GM23338 (cell line): ENCODE data around the gene BTBD9. TPM values are rescaled to one million over a fixed set of nuclear protein-coding genes. Genes with fewer than 3 reads are reported as not detected.

Source experiments
- ATAC-seq: fragments of 200-7000 bp; cut with Tn5 transposase; 3 replicates; pipeline ENCODE4 v1.9.1; 2020
- DNase-seq: peaks from one replicate; pipeline ENCODE4 v3.0.0-alpha.2; 2015; ENCODE audit warnings: low spot score
- H2AFZ ChIP-seq: fragments of 200-600 bp; sonication (generic); 2 replicates; pipeline ENCODE4 v1.8.0; 2016; ENCODE audit warnings: antibody characterized with exemption, mild to moderate bottlenecking, moderate library complexity
- H3F3A ChIP-seq: fragments of 200-600 bp; sonication (generic); replicated peaks from 2 replicates; pipeline ENCODE4 v1.8.0; 2017; ENCODE audit warnings: antibody characterized with exemption, mixed run types, low read depth
- H3K27ac ChIP-seq: fragments of 200-600 bp; sonication (generic); 2 replicates; pipeline ENCODE4 v1.6.1; 2016; ENCODE audit warnings: low read depth
- H3K27me3 ChIP-seq: fragments of 200-600 bp; sonication (generic); 2 replicates; pipeline ENCODE4 v1.8.0; 2016; ENCODE audit warnings: mild to moderate bottlenecking, mixed run types, moderate library complexity; ENCODE audit not compliant: insufficient read depth
- H3K36me3 ChIP-seq: fragments of 200-600 bp; sonication (generic); 2 replicates; pipeline ENCODE4 v1.8.0; 2016; ENCODE audit warnings: mild to moderate bottlenecking; ENCODE audit not compliant: insufficient read depth
- H3K4me1 ChIP-seq: fragments of 200-600 bp; sonication (generic); 2 replicates; pipeline ENCODE4 v1.8.0; 2016; ENCODE audit warnings: mild to moderate bottlenecking, moderate library complexity; ENCODE audit not compliant: insufficient read depth
- H3K4me2 ChIP-seq: fragments of 200-600 bp; sonication (generic); 2 replicates; pipeline ENCODE4 v1.7.1; 2017; ENCODE audit warnings: mixed run types
- H3K4me3 ChIP-seq: fragments of 200-600 bp; sonication (generic); 2 replicates; pipeline ENCODE4 v1.6.1; 2016; ENCODE audit warnings: mixed run types
- H3K79me2 ChIP-seq: fragments of 200-600 bp; sonication (generic); replicated peaks from 2 replicates; pipeline ENCODE4 v1.8.0; 2017; ENCODE audit warnings: mild to moderate bottlenecking; ENCODE audit not compliant: insufficient read depth
- H3K9me2 ChIP-seq: fragments of 200-600 bp; sonication (generic); 2 replicates; pipeline ENCODE4 v1.8.0; 2017; ENCODE audit not compliant: insufficient read depth
- H4K20me1 ChIP-seq: fragments of 200-600 bp; sonication (generic); replicated peaks from 2 replicates; pipeline ENCODE4 v1.8.0; 2017; ENCODE audit warnings: mild to moderate bottlenecking; ENCODE audit not compliant: insufficient read depth
- H3K27ac Mint-ChIP-seq: 2 replicates; pipeline ENCODE4 v1.8.0; 2020; ENCODE audit warnings: inconsistent platforms, mild to moderate bottlenecking, moderate library complexity, mixed read lengths
- H3K27me3 Mint-ChIP-seq: 3 replicates; pipeline ENCODE4 v1.8.0; 2022; ENCODE audit warnings: low read depth, mild to moderate bottlenecking, moderate library complexity, mixed read lengths, inconsistent platforms; ENCODE audit not compliant: insufficient read depth, poor library complexity
- H3K36me3 Mint-ChIP-seq: 3 replicates; pipeline ENCODE4 v1.8.0; 2021; ENCODE audit warnings: low read depth, mild to moderate bottlenecking, inconsistent platforms, moderate library complexity, mixed read lengths
- H3K4me1 Mint-ChIP-seq: 3 replicates; pipeline ENCODE4 v1.8.0; 2020; ENCODE audit warnings: mild to moderate bottlenecking, inconsistent platforms, mixed read lengths
- H3K4me3 Mint-ChIP-seq: 3 replicates; pipeline ENCODE4 v1.8.0; 2021; ENCODE audit warnings: moderate library complexity, mild to moderate bottlenecking, inconsistent platforms, mixed read lengths
- H3K9me3 Mint-ChIP-seq: 3 replicates; pipeline ENCODE4 v1.8.0; 2020; ENCODE audit warnings: moderate library complexity, mild to moderate bottlenecking, inconsistent platforms, mixed read lengths
- ETS1 ChIP-seq: IDR thresholded peaks from 2 replicates; pipeline ENCODE4 v1.6.1; 2016; ENCODE audit warnings: antibody characterized with exemption
- EZH2phosphoT487 ChIP-seq: fragments of 200-600 bp; sonication (generic); IDR thresholded peaks from one replicate; pipeline ENCODE4 v1.8.1; 2018; ENCODE audit warnings: antibody characterized with exemption; ENCODE audit not compliant: unreplicated experiment
- JUNB ChIP-seq: IDR thresholded peaks from one replicate; pipeline ENCODE4 v1.6.1; 2016; ENCODE audit warnings: antibody characterized with exemption; ENCODE audit not compliant: unreplicated experiment
- POLR2AphosphoS5 ChIP-seq: IDR thresholded peaks from 2 replicates; pipeline ENCODE4 v1.6.1; 2016; ENCODE audit warnings: antibody characterized with exemption, low read depth
- ZNF114 ChIP-seq: fragments of 250-450 bp; sonication (Bioruptor Pico); IDR thresholded peaks from 2 replicates; pipeline ENCODE4 v1.5.0; 2020; ENCODE audit warnings: mild to moderate bottlenecking, moderate library complexity
- ZNF331 ChIP-seq: fragments of 250-450 bp; sonication (Bioruptor Pico); IDR thresholded peaks from 2 replicates; pipeline ENCODE4 v1.5.0; 2020; ENCODE audit warnings: low read depth, mild to moderate bottlenecking, moderate library complexity
- polyA plus RNA-seq: library from polyadenylated mRNA; unstranded; fragments of >200 nt; fragmentation: Nextera tagmentation; extraction: Ambion mirVana; gene quantifications from 2 replicates; pipeline ENCODE4 v1.2.1, GENCODE V29; 2016
- total RNA-seq: library from RNA; depleted of rRNA; stranded (reverse); fragments of >200 nt; shearing (Covaris generic); gene quantifications from 2 replicates; pipeline ENCODE4 v1.2.3, GENCODE V29; 2014
- TF ChIP-seq, protein P1 (sequence below): fragments of 250-450 bp; sonication (Bioruptor Pico); IDR thresholded peaks from 2 replicates; pipeline ENCODE4 v1.5.0; 2020; ENCODE audit warnings: mild to moderate bottlenecking, moderate library complexity

The BTBD9 gene
- total and polyA plus RNA-seq, 2 experiments from 2014 or later, result 4.2 to 5.3 TPM

DNA sequence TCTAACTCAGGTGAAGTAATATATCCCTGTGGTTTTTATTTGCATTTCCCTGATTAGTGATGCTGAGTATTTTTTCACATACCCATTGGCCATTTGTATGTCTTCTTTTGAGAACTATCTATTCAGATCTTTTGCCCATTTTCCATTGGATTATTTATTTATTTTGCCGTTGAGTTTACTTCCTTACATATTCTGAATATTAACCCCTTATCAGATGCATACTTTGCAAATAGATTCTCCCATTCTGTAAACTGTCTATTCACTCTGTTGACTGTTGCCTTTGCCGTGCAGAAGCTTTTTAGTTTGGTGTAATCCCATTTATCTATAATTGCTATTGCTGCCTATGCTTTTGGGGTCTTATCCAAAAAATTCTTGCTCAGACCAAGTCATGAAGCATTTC, 336.9 kb downstream of the BTBD9 start:
- ATAC-seq, result no peak

More for the DNA sequence above, 336.9 kb downstream of the BTBD9 start:
- H3K36me3 ChIP-seq, result no peaks in the 10 kb centered on the region
- DNase-seq, result no peak
- Mint-ChIP-seq H3K4me3 (no peak overlapping the region), H3K36me3 (no peaks in the 10 kb centered on the region; the same call in 2 of the 3 replicates), H3K9me3 (peaks cover 3% of the 10 kb centered on the region; the same call in 2 of the 3 replicates), H3K27me3 (no peaks in the 10 kb centered on the region), H3K27ac (peak overlapping the region; percentile 20; the same call in 1 of the 2 replicates), H3K4me1 (peaks cover 23% of the 10 kb centered on the region)
- no peaks in the 10 kb centered on the region for H3K27me3 ChIP-seq
- no peaks in the 10 kb centered on the region for H4K20me1 ChIP-seq
- no peak overlapping the region for H2AFZ ChIP-seq
- H3F3A ChIP-seq, result no peaks in the 10 kb centered on the region
- no peak overlapping the region for H3K27ac ChIP-seq
- H3K4me2 ChIP-seq, result no peak overlapping the region
- 0 out of 2 replicates have a peak, but pooled peaks cover 2% of the 10 kb centered on the region for H3K9me2 ChIP-seq
- TF ChIP-seq EZH2phosphoT487 (no peak), POLR2AphosphoS5 (no peak), ETS1 (no peak), ZNF331 (CRISPR knock-in tag) (no peak), ZNF114 (CRISPR knock-in tag) (no peak), JUNB (no peak)
- TF ChIP-seq, protein P1, sequence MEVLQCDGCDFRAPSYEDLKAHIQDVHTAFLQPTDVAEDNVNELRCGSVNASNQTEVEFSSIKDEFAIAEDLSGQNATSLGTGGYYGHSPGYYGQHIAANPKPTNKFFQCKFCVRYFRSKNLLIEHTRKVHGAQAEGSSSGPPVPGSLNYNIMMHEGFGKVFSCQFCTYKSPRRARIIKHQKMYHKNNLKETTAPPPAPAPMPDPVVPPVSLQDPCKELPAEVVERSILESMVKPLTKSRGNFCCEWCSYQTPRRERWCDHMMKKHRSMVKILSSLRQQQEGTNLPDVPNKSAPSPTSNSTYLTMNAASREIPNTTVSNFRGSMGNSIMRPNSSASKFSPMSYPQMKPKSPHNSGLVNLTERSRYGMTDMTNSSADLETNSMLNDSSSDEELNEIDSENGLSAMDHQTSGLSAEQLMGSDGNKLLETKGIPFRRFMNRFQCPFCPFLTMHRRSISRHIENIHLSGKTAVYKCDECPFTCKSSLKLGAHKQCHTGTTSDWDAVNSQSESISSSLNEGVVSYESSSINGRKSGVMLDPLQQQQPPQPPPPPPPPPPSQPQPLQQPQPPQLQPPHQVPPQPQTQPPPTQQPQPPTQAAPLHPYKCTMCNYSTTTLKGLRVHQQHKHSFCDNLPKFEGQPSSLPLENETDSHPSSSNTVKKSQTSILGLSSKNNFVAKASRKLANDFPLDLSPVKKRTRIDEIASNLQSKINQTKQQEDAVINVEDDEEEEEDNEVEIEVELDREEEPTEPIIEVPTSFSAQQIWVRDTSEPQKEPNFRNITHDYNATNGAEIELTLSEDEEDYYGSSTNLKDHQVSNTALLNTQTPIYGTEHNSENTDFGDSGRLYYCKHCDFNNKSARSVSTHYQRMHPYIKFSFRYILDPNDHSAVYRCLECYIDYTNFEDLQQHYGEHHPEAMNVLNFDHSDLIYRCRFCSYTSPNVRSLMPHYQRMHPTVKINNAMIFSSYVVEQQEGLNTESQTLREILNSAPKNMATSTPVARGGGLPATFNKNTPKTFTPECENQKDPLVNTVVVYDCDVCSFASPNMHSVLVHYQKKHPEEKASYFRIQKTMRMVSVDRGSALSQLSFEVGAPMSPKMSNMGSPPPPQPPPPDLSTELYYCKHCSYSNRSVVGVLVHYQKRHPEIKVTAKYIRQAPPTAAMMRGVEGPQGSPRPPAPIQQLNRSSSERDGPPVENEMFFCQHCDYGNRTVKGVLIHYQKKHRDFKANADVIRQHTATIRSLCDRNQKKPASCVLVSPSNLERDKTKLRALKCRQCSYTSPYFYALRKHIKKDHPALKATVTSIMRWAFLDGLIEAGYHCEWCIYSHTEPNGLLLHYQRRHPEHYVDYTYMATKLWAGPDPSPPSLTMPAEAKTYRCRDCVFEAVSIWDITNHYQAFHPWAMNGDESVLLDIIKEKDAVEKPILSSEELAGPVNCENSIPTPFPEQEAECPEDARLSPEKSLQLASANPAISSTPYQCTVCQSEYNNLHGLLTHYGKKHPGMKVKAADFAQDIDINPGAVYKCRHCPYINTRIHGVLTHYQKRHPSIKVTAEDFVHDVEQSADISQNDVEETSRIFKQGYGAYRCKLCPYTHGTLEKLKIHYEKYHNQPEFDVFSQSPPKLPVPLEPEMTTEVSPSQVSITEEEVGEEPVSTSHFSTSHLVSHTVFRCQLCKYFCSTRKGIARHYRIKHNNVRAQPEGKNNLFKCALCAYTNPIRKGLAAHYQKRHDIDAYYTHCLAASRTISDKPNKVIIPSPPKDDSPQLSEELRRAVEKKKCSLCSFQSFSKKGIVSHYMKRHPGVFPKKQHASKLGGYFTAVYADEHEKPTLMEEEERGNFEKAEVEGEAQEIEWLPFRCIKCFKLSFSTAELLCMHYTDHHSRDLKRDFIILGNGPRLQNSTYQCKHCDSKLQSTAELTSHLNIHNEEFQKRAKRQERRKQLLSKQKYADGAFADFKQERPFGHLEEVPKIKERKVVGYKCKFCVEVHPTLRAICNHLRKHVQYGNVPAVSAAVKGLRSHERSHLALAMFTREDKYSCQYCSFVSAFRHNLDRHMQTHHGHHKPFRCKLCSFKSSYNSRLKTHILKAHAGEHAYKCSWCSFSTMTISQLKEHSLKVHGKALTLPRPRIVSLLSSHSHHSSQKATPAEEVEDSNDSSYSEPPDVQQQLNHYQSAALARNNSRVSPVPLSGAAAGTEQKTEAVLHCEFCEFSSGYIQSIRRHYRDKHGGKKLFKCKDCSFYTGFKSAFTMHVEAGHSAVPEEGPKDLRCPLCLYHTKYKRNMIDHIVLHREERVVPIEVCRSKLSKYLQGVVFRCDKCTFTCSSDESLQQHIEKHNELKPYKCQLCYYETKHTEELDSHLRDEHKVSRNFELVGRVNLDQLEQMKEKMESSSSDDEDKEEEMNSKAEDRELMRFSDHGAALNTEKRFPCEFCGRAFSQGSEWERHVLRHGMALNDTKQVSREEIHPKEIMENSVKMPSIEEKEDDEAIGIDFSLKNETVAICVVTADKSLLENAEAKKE (CRISPR knock-in tag), result no peak
- no peak overlapping the region for H3K4me3 ChIP-seq
- peaks cover 9% of the 10 kb centered on the region for H3K4me1 ChIP-seq
- no peaks in the 10 kb centered on the region for H3K79me2 ChIP-seq
